Rectal smooth muscle tissue (tissue), 1 donor: ENCODE data around the gene ZNHIT3.
"Not testable (repeated sequence)": the region's sequence is repeated elsewhere in the genome, so short reads cannot be mapped to it uniquely, and the experiment has no call there.

Source experiments
- H3K27ac ChIP-seq: one replicate; pipeline ENCODE4 v1.7.0; 2013; ENCODE audit warnings: low read depth, low read length, inconsistent platforms
- H3K27me3 ChIP-seq: one replicate; pipeline ENCODE4 v1.7.0; 2013; ENCODE audit warnings: low read length; ENCODE audit not compliant: control insufficient read depth, insufficient read depth
- H3K36me3 ChIP-seq: one replicate; pipeline ENCODE4 v1.7.0; 2013; ENCODE audit warnings: low read length; ENCODE audit not compliant: control insufficient read depth, insufficient read depth
- H3K4me1 ChIP-seq: one replicate; pipeline ENCODE4 v1.7.0; 2013; ENCODE audit warnings: low read length; ENCODE audit not compliant: control insufficient read depth, insufficient read depth
- H3K4me3 ChIP-seq: one replicate; pipeline ENCODE4 v1.7.0; 2013; ENCODE audit warnings: low read length
- H3K9ac ChIP-seq: one replicate; pipeline ENCODE4 v1.7.0; 2013; ENCODE audit warnings: low read length

The ZNHIT3 gene

DNA sequence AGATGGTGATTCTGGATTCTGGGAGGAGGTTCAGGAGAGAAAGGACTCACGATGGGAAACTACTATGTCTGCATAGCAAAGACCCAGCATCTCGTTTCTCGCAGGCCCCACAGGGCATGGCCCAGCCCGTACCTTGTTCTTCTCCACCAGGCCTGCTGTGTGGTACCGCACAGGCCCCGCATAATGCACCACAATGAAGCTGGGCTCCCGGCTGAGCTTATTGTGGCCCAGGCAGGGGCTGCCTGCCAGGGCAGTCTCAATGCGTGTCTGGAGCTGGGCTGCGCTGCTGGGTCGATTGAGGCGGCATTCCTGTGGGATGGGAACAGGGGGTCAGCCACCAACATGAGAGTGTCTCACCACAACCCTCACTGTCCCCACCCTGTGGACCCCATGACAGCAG lies 20.4 kb downstream of the ZNHIT3 start:
- Histone ChIP-seq H3K36me3 (peaks cover 14% of the 10 kb centered on the region), H3K9ac (no peak overlapping the region), H3K27me3 (no peaks in the 10 kb centered on the region), H3K27ac (no peak overlapping the region), H3K4me3 (no peak overlapping the region), H3K4me1 (no peaks in the 10 kb centered on the region)

DNA sequence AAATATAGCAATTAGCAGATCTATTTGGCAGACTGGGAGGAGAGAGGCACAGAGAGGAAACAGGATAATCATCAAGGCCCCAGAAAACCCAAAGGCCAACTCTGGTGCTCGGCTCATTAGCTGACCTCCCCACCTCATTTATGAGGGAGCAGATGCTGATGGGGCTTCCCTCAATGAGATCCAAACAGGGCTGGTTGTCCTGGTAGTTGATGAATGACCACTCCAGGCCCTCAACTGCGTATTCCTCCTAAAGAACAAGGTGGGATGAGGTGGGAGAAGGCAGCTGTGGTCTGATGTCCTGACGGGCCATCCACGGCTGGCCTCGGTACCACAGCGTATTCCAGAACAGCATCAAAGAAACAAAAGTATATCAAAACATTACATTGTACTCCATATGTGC lies 20.8 kb downstream of the ZNHIT3 start:
- Histone ChIP-seq H3K27me3 (no peaks in the 10 kb centered on the region), H3K9ac (no peak overlapping the region), H3K4me1 (no peaks in the 10 kb centered on the region), H3K27ac (no peak overlapping the region), H3K4me3 (no peak overlapping the region), H3K36me3 (peaks cover 14% of the 10 kb centered on the region)

DNA sequence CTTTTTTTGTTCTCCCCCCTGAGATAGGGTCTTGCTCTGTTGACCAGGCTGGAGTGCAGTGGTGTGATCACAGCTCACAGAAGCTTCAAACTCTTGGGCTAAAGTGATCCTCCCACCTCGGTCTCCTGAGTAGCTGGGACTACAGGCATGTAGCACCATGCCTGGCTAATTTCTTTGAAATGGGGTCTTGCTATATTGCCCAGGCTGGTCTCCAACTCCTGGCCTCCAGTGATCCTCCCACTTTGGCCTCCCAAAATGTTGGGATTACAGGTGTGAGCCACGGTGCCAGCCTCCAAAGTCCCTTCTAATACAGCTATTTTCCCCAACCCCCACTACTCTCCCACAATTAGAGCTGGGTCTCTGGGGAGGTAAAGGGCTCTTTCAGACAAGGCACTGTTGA lies 22.0 kb downstream of the ZNHIT3 start:
- not testable (repeated sequence) for H3K27me3 ChIP-seq, H3K4me3 ChIP-seq, H3K4me1 ChIP-seq, H3K9ac ChIP-seq, H3K27ac ChIP-seq
- peaks cover 22% of the 10 kb centered on the region for H3K36me3 ChIP-seq

DNA sequence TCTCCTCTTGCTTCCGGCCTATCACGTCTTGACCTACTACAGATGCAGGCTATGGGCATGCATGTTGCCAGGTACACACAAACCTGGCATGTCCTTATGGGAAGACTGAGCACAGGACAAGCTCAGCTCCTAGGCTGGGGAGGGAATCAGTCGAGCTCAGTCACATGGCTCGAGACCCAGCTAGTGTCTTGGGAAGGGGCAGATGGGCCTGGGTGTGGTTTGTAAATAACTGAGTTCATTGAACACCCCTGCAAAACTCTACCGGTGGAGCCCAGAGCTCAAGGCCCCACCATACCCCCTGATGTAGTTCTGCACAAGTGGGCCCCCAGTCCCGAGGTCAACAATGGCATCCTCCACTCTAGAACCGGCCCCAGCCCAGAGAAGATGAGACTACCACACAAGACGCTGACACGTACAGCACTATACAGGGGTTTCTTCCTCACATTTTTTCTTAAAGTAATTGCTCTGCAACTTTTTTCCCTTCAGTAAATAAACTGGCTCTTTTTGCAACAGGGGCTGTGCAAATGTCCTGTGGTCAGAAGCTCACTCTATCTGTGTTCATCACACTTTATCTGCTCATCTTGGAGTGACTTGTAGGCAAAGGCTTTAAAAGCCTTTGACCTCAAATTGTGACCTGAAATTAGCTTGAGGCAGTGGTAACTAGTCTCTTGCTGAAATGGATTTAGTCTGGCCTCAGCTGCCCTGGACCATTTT lies 22.9 kb downstream of the ZNHIT3 start:
- peaks cover 20% of the 10 kb centered on the region for H3K36me3 ChIP-seq

DNA sequence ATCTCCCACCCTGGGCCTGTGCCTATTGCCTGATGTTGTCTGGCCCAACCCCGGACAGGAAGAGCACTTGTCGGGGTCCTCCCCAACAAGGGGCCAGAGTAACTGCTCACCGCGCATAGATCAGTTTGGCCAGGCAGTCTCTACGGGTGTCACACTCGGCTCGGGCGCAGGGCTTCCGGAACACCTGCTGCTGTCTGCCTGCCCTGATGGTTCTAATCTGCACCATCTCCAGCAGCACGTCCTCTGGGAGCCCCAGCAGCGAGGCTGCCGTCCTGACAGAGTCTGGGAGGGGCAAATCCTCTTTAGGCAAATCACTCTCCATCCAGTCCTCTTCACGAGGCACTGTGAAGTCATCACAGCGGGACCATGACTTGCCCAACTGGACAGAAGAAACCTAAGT lies 24.2 kb downstream of the ZNHIT3 start:
- Histone ChIP-seq H3K27ac (no peak overlapping the region), H3K9ac (no peak overlapping the region), H3K27me3 (no peaks in the 10 kb centered on the region), H3K4me1 (no peaks in the 10 kb centered on the region), H3K4me3 (no peak overlapping the region), H3K36me3 (peaks cover 16% of the 10 kb centered on the region)

More for the DNA sequence above, 22.9 kb downstream of the ZNHIT3 start:
- Histone ChIP-seq H3K4me3 (no peak overlapping the region), H3K4me1 (no peaks in the 10 kb centered on the region), H3K9ac (no peak overlapping the region), H3K27me3 (no peaks in the 10 kb centered on the region), H3K27ac (no peak overlapping the region)

DNA sequence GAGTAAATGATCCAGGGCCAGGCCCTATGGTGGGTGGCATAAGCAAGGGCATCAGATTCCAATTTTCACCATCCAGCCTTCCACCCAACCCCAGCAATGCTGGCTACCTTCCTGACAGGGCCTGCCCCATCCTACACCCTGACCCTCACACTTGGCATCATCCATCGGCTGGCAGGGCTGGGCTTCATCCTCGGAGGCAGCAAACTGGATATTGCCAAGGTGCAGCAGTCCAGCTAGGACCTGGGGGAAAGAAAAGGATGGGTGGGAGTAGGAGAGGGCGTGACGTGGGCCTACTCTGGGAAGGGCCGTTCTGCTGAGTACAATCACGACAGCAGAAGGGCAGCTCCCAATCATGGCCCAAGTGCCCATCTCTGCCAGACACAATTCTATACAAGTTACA lies 24.7 kb downstream of the ZNHIT3 start:
- Histone ChIP-seq H3K4me3 (no peak overlapping the region), H3K27me3 (no peaks in the 10 kb centered on the region), H3K9ac (no peak overlapping the region), H3K27ac (no peak overlapping the region), H3K4me1 (no peaks in the 10 kb centered on the region), H3K36me3 (peaks cover 16% of the 10 kb centered on the region)

DNA sequence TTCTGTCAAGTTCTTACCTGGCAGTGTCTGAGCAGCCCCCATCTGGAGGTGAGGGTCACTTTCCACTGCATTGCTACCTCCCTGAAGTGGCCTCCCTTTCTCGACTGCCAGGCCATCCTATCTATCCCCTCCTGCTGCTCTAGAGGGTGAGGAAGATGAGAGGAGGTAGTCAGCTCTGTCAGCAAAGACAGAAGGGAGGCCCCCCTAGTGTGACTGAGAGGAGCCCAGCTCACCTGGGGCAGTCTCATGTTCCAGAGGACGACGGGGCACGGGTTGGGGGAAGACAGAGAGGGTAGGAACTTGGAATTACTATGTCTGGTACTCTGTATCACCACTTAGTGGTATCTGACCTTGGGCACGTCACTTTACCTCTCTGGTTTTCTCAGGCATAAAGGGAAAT lies 26.2 kb downstream of the ZNHIT3 start:
- Histone ChIP-seq H3K36me3 (peaks cover 13% of the 10 kb centered on the region), H3K4me1 (no peaks in the 10 kb centered on the region), H3K27ac (no peak overlapping the region), H3K27me3 (no peaks in the 10 kb centered on the region), H3K9ac (no peak overlapping the region), H3K4me3 (no peak overlapping the region)

DNA sequence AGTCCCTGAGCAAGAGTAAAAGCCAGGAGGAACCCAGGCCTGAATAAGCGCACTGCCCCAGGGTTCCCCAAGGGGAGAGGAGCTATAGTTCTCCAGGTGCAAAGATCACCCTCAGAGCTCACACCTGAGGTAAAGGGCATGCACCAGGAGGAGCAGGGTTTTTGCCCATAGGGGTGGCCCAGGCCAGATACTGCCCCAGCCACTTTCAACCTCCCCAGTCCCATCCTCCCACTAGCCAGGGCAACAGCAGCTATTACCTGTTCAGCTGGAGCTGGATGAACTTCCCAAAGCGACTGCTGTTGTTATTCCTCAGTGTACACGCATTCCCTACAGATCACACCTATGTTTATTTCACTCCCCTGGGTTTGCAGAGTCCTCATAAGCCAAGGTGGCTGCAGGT lies 28.4 kb downstream of the ZNHIT3 start:
- Histone ChIP-seq H3K27ac (no peak overlapping the region), H3K27me3 (no peaks in the 10 kb centered on the region), H3K36me3 (peaks cover 13% of the 10 kb centered on the region), H3K4me1 (no peaks in the 10 kb centered on the region), H3K9ac (no peak overlapping the region), H3K4me3 (no peak overlapping the region)

DNA sequence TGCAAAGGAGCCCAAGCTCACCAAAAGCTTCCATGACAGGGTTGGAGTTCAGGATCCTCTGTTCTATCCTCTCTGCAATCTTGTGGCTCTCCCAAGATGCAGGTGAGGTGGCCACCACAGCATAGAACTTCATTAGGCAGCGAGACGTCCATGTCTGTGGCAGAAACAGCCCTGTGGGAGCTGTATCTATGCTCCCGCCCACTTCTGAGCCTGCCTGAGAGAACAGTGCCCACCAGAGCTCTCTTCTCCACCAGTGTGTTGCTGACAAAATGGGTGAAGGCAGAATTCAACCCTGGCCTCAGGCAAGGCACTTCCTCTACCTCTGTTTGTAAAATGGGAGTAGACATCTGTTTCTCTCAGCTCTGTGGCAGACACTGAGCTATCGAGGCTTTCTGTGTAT lies 29.4 kb downstream of the ZNHIT3 start:
- H3K27ac ChIP-seq, result no peak overlapping the region
- H3K36me3 ChIP-seq, result peaks cover 13% of the 10 kb centered on the region
- H3K27me3 ChIP-seq, result no peaks in the 10 kb centered on the region
- H3K9ac ChIP-seq, result no peak overlapping the region
- H3K4me3 ChIP-seq, result no peak overlapping the region
- no peaks in the 10 kb centered on the region for H3K4me1 ChIP-seq

DNA sequence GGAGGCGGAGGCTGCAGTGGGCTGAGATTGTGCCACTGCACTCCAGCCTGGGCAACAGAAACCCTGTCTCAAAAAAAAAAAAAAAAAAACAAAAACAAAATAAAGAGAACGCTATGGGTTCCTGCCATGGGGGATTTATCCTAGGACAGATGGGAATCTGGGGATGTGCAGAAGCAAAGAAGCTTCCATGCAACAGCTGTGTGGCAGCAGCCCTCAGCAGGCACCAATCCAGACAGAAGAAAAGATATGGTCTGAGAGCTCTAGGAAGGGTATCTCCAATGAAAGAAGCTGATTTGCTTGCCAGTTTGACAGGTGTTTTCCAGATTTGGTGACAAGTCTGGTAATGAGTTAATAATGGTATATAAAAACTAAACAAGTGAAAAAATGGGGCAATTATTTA lies 36.6 kb downstream of the ZNHIT3 start:
- Histone ChIP-seq H3K36me3 (peaks cover 22% of the 10 kb centered on the region), H3K4me1 (no peaks in the 10 kb centered on the region), H3K27ac (no peak overlapping the region), H3K27me3 (no peaks in the 10 kb centered on the region), H3K4me3 (no peak overlapping the region), H3K9ac (no peak overlapping the region)

DNA sequence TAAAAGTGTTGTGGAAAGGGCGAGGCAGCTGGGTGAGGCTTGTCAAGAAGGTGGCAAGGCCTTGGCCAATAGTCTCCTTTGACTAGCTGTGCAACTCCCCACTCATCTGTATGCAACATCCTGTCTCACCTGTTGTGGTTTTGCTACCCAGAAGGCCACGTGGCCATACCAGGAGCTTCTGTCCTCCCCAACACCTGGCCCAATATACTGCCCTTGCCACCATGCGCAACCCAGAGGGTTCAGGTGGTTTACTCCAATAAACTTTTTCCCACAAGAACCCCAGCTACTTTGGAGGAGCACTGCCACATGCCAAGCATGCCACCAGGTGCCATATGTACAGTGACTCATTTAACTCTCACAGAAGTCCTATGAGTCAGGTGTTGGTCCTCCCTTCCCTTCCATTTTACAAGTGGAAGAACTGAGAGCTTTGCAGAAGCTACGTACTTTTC lies 38.0 kb downstream of the ZNHIT3 start:
- no peak overlapping the region for H3K4me3 ChIP-seq
- no peak overlapping the region for H3K9ac ChIP-seq
- no peaks in the 10 kb centered on the region for H3K4me1 ChIP-seq
- no peaks in the 10 kb centered on the region for H3K27me3 ChIP-seq
- H3K27ac ChIP-seq, result no peak overlapping the region
- H3K36me3 ChIP-seq, result peaks cover 22% of the 10 kb centered on the region

DNA sequence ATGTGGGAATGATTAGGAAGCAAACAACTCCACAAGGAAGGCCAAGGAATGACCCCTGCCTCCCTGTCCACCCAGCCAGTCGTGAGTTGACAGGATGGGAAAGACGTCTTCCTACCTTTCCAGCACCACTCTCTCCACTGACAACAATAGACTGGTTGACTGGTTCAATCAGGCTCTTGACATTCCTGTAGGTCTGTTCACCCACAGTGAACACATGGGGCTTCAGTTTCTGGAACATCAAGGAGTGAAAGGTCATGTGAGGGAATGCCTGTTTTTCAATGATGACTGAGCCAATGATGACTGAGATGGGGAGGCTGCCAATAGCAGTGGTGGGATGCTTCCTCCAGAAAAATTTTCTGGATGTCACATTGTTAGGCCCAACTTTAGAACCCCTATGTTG lies 38.6 kb downstream of the ZNHIT3 start:
- H3K4me1 ChIP-seq, result no peaks in the 10 kb centered on the region
- H3K27me3 ChIP-seq, result no peaks in the 10 kb centered on the region
- peaks cover 22% of the 10 kb centered on the region for H3K36me3 ChIP-seq
- no peak overlapping the region for H3K4me3 ChIP-seq
- no peak overlapping the region for H3K27ac ChIP-seq
- H3K9ac ChIP-seq, result no peak overlapping the region

DNA sequence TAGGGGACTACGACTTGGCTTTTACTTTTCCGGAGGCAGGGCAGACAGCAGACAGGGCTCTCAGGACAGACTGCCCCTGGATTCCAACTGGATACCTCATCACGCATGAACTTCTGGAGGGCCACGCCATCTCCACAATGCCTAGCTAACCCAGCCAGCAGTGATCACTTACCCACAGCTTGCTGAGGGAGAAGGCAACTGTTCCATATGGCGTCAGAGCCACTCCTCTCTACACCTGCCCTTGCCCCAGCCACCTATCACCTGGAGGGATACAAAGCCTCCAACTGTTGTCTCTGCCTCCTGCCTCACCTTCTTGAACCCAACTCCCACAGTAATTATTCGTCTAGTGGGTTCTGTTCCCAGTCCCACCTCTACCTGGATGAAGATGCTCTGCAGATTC lies 39.4 kb downstream of the ZNHIT3 start:
- Histone ChIP-seq H3K36me3 (peaks cover 22% of the 10 kb centered on the region), H3K27ac (no peak overlapping the region), H3K27me3 (no peaks in the 10 kb centered on the region), H3K9ac (no peak overlapping the region), H3K4me1 (no peaks in the 10 kb centered on the region), H3K4me3 (no peak overlapping the region)
